T-helper 2 cell (primary cell): ENCODE results near the gene BFSP2.

Experiments used
- DNase-seq, 5 experiments: peaks; one replicate each; pipeline versions ENCODE4 v3.0.0 to v3.0.0-alpha.2; 2012 to 2022

BFSP2 gene

GRCh38 chr3:133424937-133425869 is 25.3 kb downstream of the BFSP2 start:
- DNase-seq = peak in 1 of 5 experiments; percentile 40

DNA sequence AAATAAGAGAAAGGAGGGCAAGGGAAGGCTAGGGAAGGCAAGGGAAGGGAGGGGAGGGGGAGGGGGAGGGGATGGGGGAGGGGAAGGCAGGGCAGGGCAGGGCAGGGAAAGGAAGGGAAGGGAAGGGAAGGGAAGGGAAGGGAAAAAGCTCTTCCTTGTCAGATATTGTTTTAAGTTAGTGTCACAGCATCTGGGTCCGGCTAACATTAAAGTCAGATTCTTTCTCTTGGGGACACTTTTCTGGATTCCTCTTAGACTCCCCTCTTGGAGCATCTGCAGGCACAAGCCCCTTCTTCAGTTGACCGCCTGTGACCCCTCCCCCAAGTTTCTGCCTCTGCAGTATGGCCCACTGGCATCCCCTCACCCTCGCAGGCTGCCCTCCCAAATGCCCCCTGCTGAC is 26.0 kb downstream of the BFSP2 start:
- no peak for DNase-seq

DNA sequence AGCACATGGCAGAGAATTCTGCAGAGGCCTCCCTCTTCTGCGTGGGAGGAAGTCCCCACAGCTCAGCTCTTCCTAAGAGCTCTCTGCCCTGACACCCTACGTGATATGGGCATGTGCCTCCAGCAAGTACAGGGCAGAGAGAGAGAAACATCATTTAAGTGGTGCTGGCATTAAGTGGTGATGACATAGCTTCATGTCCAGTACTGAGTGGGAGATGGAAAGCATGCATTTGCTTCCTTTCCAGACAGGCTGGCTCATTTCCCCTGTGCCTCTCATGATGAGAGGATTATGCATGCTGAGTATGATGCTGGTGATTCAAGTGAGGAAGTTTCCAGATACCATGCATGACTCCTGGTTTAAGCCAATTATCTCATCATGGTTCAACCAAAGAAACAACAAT is 26.9 kb downstream of the BFSP2 start:
- DNase-seq = no peak

GRCh38 chr3:133428552-133428951 is 28.7 kb downstream of the BFSP2 start:
- DNase-seq = no peak

DNA sequence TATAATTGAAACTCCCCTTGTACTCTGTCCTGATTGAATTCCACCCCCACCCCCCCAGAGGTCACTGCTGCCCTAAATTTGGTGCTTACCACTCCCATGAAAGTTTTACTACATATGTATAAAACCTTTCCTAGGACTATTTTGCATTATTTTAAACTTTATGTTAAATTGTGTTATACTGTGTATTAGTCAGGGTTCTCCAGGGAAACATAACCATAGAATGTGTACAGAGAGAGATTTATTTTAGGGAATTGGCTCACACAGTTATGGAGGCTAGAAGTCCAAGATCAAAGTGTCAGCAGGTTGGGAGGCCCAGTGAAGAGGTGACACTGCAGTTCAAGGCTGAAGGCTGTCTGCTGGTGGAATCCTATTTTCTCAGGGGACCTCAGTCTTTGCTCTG is 29.2 kb downstream of the BFSP2 start:
- DNase-seq = no peak

GRCh38 chr3:133439563-133439962 is 39.7 kb downstream of the BFSP2 start:
- DNase-seq = no peak

DNA sequence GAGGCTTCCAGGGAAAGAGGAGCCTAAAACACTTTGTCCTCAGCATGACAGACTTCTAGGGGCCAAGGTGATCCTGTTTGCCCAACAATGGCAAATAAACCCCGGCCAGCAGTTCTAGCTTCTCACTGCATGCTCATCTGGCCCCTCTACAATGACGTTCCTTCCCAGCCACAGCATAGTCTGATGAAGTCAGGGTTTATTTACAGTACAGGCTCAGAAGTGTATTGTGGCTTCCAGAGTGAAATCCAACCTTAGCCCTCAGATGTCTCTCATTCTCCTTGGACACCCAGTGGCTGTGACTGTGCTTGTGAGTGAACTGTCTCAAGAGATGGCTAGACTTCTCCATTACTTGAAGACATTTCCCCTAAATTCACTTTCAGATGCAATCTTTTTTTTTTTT is 40.8 kb downstream of the BFSP2 start:
- no peak for DNase-seq

DNA sequence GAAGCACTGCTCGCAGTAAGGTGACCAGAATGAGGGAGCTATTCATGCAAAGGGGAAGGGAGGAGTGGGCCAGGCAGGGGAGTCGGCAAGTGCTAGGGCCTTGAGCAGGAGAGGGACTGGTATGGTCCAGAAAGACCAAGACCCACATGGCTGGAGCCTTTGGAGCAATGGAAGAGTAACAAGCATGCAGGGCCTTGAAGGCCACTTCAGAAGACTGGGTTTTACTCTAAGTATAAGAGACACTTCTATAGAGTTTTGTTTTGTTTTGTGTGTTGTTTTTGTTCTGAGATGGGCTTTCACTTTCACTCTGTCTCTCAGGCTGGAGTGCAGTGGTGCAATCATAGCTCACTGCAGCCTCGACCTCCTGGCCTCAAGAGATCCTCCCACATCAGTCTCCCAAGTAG is 42.0 kb downstream of the BFSP2 start:
- DNase-seq = peak in 1 of 5 experiments; percentile 75

DNA sequence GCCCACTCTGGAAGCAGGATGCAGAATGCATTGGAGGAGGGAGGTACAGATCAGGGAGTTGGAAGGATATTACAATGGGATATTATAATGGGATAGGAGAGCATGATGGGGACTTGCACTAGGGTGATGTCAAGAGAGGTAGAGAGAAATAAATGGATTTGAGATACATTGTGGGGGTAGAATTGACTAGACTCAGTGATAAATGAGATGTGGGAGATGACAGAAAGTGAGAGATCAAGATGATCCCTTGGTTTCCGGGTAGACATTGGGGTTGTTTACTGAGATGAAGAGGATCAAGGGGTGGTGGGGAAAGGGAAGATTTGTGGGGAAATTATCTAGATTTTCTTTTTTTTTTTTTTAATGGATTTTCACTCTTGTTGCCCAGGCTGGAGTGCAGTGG is 42.7 kb downstream of the BFSP2 start:
- DNase-seq = peak in 1 of 5 experiments; percentile 79

- DNase-seq = peak in 1 of 5 experiments; percentile 70
Measured at GRCh38 chr3:133443649-133444422, 44.0 kb downstream of the BFSP2 start.

GRCh38 chr3:133444423-133444774 is 44.5 kb downstream of the BFSP2 start:
- DNase-seq = no peak

- no peak for DNase-seq
Measured at GRCh38 chr3:133445108-133445507, 45.3 kb downstream of the BFSP2 start.

DNA sequence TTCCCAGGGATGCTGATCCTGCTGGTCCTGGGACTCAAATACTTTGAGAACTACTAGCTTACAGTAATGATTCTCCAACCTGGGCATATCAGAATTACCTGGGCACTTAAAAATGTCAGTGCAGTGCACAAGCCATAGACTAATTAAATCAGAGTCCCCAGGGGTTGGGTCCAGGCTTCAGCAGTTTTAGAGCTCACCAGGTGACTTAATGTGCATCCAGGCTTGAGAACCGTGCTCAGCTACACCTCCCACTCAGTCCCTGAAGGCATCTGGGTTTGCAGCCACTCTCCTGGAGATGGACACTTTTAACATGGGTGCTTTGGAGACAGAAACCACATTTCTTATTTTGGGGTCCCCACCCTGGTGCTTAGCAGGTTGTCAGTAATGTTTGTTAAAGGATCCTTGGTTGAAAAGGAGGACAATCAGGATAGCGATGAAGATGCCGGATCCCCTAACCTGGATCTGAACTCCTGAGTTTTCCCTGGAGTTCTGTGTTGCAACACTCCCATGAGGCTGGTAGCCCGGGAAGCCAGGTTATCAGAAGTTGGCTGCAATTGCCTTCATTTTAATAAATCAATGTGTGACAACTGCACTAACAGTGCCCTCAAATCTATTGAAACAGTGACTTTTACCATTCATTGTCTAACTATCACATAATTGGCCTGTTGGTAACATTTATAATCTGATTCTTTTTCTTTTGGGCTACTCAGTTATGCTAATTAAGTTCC is 48.1 kb downstream of the BFSP2 start:
- no peak for DNase-seq

DNA sequence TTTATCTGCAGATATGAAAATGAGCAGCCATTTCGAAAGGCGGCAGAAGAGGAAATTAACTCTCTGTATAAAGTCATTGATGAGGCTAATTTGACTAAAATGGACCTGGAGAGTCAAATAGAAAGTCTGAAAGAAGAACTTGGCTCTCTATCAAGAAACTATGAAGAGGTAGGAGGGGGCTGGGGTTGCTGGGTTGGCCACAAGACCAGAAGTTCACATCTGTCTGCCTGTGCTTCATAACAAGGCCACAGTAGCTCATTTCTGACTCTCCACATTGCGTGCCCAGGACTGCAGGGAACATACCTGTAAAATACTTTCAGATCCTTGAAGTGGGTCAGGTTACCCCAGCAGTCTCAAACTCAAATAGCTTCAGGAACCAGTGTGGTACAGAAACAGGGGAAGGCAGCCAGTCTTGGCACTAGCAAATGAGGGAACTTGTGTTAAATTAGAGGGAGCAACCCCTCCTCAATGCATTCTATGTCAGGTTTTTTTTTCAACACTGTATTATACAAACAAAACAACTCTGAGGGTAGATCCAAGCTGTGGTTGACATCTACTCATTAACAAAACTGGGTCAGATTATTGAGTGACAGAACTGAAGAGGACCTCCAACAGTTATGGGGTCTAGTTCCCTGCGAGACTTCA is 48.7 kb downstream of the BFSP2 start:
- peak in 2 of 5 experiments; percentile 41 to 93 for DNase-seq

DNA sequence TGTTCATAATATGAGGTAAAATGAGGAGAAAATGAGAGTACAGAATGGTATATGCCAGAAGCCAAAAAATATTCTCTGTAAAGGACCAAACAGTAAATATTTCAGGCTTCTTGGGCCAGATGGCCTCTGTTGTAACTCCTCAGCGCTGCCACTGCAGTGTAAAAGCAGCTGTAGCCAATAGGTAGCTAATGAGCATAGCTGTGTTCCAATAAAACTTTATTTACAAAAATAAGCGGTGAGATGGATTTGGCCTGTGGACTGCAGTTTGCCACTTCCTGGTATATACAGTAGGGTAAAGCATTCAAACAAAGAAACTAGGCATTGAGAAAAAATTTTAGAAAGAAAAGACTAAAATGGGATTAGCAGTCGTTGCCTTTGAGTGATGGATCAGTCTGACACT is 51.5 kb downstream of the BFSP2 start:
- DNase-seq = no peak

DNA sequence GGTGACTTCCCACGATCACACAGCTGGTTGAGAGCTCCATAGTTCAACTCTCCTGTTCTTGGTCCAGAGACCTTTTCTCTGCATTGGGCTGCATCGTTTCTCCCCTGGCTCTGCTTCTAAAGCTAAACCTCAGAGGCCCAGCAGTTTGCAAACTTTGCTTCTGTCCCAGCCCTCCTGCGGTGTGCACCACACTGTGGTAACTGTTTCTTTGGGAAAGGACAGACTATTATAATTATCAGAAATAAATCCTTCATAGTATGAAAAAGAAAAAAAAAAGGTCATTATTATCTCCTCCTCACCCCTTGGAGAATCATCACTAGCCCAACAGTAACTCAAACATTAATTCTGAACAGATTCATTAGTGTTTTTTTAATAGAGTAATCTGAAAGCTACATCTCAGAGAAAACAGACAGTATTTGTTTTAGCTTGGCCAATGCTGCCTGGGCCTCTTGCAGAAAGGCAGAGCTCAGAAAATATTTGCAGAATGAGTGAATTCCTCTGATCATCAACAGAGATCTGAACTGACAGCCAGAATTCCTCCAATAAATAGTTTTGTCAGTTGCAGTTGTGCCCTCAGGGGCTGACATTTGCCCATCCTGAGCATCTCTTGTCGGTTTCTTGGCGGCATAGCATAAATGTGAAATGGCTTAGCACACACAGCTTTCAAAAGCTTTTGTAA is 52.9 kb downstream of the BFSP2 start:
- no peak for DNase-seq

DNA sequence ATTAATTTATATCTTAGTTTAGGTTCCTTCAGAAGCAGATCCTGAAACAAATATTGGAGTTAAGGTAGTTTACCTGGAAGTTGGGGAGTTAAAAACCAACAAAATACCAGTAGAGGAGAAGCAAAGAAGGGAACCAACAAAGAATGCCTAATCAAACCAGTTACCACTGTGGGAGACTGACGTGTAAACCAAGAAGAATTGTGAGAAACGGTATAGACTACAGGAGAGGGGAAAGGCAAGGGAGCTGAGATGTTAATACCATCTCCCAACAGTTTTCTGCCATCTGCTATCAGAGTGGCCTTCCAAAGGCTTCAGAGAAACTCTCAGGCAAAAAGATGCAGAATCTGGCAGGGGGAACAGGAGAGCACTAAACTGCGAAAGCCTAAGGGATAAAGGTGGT is 53.5 kb downstream of the BFSP2 start:
- DNase-seq = no peak

DNA sequence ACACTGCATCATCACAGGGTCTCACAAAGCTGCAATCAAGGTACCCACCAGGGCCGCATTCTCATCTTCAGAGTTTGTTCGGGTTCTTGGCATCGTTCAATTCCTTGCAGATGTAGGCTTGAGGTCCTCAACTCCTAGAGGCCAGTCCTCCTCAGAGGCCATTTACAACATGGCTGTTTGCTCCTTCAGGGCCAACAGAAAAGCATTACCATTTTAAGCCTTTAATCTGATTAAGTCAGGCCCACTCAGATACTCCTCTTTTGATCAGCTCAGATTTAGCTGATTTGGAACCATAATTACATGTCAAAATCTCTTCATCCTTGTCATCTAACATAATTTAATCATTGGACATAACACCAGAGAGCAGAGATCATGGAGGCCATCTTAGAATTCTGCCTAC is 55.4 kb downstream of the BFSP2 start:
- DNase-seq = no peak

- no peak for DNase-seq
Measured at GRCh38 chr3:133455960-133456359, 56.1 kb downstream of the BFSP2 start.

- no peak for DNase-seq
Measured at GRCh38 chr3:133457025-133457424, 57.2 kb downstream of the BFSP2 start.

DNA sequence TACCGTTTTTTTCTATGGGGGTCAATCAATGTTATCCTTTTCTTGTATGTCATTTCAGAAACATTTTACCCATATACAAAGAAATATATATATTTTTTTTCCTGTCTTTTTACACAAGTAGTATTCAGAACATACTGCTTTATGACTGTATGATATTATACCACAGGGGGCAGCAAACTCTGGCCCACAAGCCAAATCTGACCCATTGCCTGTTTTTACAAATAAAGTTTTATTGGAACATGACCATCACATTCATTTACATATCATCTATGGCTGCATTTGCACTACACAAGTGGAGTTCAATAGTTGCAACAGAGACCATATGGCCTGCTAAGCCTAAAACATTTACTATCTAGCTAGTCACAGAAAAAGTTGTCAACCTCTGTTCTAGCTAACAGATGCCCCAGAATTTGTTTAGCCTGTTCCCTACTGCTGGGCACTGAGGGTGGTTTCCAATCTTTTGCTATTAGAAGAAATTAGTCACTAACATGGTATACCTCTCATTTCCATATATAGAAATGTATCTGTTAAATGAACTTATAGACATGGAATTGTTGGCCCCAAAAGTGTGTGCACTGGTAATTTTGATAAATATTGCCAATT is 57.7 kb downstream of the BFSP2 start:
- DNase-seq = no peak

GRCh38 chr3:133459400-133459799 is 59.5 kb downstream of the BFSP2 start:
- DNase-seq = no peak
